ENCODE data around the gene ZDHHC11.
"Not testable (repeated sequence)": the region's sequence is repeated elsewhere in the genome, so short reads cannot be mapped to it uniquely, and the experiment has no call there.

The ZDHHC11 gene

GRCh38 chr5:787224-787856 lies 63.4 kb downstream of the ZDHHC11 start:
- peaks cover 17% of the 10 kb centered on the region for H3K4me1 ChIP-seq (ENCODE audit: control insufficient read depth, insufficient read depth, low read depth, low read length)
- DNase-seq; H3K4me3 ChIP-seq (ENCODE audit: insufficient read depth in 1 of 2, low read depth in 1 of 2, low read length in 2 of 2); H2AFZ ChIP-seq (ENCODE audit: low read depth, low read length); H3K18ac ChIP-seq (ENCODE audit: low read depth in 1 of 2, low read length in 2 of 2); H2BK15ac ChIP-seq (ENCODE audit: low read depth, poor library complexity, severe bottlenecking); H3K23ac ChIP-seq (ENCODE audit: low read length in 2 of 2); H3K27ac ChIP-seq (ENCODE audit: low read length, poor library complexity, severe bottlenecking); H4K91ac ChIP-seq (ENCODE audit: low read length); H2AK5ac ChIP-seq (ENCODE audit: low read length, severe bottlenecking); H3K9ac ChIP-seq (ENCODE audit: low read length); H3K4me2 ChIP-seq (ENCODE audit: low read length, poor library complexity, severe bottlenecking); H3K4ac ChIP-seq (ENCODE audit: low read depth in 1 of 2, low read length in 2 of 2); H3K9me3 ChIP-seq (ENCODE audit: control insufficient read depth, low read length); H2BK5ac ChIP-seq (ENCODE audit: low read depth, low read length, poor library complexity, severe bottlenecking); H2BK12ac ChIP-seq (ENCODE audit: low read length in 2 of 2); H2BK120ac ChIP-seq (ENCODE audit: low read depth, low read length); H3K14ac ChIP-seq (ENCODE audit: low read length in 2 of 2); H3K79me1 ChIP-seq (replicated peaks; ENCODE audit: low read length, poor library complexity, severe bottlenecking); H4K8ac ChIP-seq (ENCODE audit: low read length); H3K27me3 ChIP-seq (ENCODE audit: control insufficient read depth in 1 of 2, insufficient read depth in 1 of 2, low read length in 2 of 2); H3K36me3 ChIP-seq (ENCODE audit: control insufficient read depth in 1 of 2, insufficient read depth in 2 of 2, low read depth in 1 of 2, low read length in 2 of 2): not testable (repeated sequence)
- 88% methylated on average over 8 of the region's 18 CpGs for WGBS

GRCh38 chr5:785181-785705 lies 65.5 kb downstream of the ZDHHC11 start:
- 33% methylated on average over 15 of the region's 43 CpGs for WGBS
- H3K36me3 ChIP-seq (ENCODE audit: control insufficient read depth in 1 of 2, insufficient read depth in 2 of 2, low read depth in 1 of 2, low read length in 2 of 2); H2AFZ ChIP-seq (ENCODE audit: low read depth, low read length); H2BK15ac ChIP-seq (ENCODE audit: low read depth, poor library complexity, severe bottlenecking); H3K27ac ChIP-seq (ENCODE audit: low read length, poor library complexity, severe bottlenecking); H2BK5ac ChIP-seq (ENCODE audit: low read depth, low read length, poor library complexity, severe bottlenecking); H3K4ac ChIP-seq (ENCODE audit: low read depth in 1 of 2, low read length in 2 of 2); H2BK12ac ChIP-seq (ENCODE audit: low read length in 2 of 2); H3K9me3 ChIP-seq (ENCODE audit: control insufficient read depth, low read length); H3K27me3 ChIP-seq (ENCODE audit: control insufficient read depth in 1 of 2, insufficient read depth in 1 of 2, low read length in 2 of 2); H3K79me1 ChIP-seq (replicated peaks; ENCODE audit: low read length, poor library complexity, severe bottlenecking); DNase-seq; H2AK5ac ChIP-seq (ENCODE audit: low read length, severe bottlenecking); H3K18ac ChIP-seq (ENCODE audit: low read depth in 1 of 2, low read length in 2 of 2); H3K14ac ChIP-seq (ENCODE audit: low read length in 2 of 2); H3K9ac ChIP-seq (ENCODE audit: low read length); H4K8ac ChIP-seq (ENCODE audit: low read length); H4K91ac ChIP-seq (ENCODE audit: low read length); H3K23ac ChIP-seq (ENCODE audit: low read length in 2 of 2); H2BK120ac ChIP-seq (ENCODE audit: low read depth, low read length): not testable (repeated sequence)
- Histone ChIP-seq H3K4me1 (ENCODE audit: control insufficient read depth, insufficient read depth, low read depth, low read length) (peaks cover 17% of the 10 kb centered on the region), H3K4me2 (ENCODE audit: low read length, poor library complexity, severe bottlenecking) (peak overlapping the region; percentile 88), H3K4me3 (ENCODE audit: insufficient read depth in 1 of 2, low read depth in 1 of 2, low read length in 2 of 2) (peak overlapping the region in 1 of 2 experiments; percentile 56)

GRCh38 chr5:784428-785177 lies 66.2 kb downstream of the ZDHHC11 start, which contains the start of gene ZDHHC11B:
Gene ZDHHC11B (minus strand): TSS chr5:784729. CDS start chr5:766919, 17,810 bp downstream.
- not testable (repeated sequence) for H3K9me3 ChIP-seq (ENCODE audit: control insufficient read depth, low read length); H3K79me1 ChIP-seq (replicated peaks; ENCODE audit: low read length, poor library complexity, severe bottlenecking); H3K36me3 ChIP-seq (ENCODE audit: control insufficient read depth in 1 of 2, insufficient read depth in 2 of 2, low read depth in 1 of 2, low read length in 2 of 2); H3K14ac ChIP-seq (ENCODE audit: low read length in 2 of 2); H3K23ac ChIP-seq (ENCODE audit: low read length in 2 of 2); H3K27me3 ChIP-seq (ENCODE audit: control insufficient read depth in 1 of 2, insufficient read depth in 1 of 2, low read length in 2 of 2); H3K27ac ChIP-seq (ENCODE audit: low read length, poor library complexity, severe bottlenecking); H3K18ac ChIP-seq (ENCODE audit: low read depth in 1 of 2, low read length in 2 of 2); H2BK12ac ChIP-seq (ENCODE audit: low read length in 2 of 2); H2BK15ac ChIP-seq (ENCODE audit: low read depth, poor library complexity, severe bottlenecking); H2BK5ac ChIP-seq (ENCODE audit: low read depth, low read length, poor library complexity, severe bottlenecking); H4K91ac ChIP-seq (ENCODE audit: low read length); H3K4ac ChIP-seq (ENCODE audit: low read depth in 1 of 2, low read length in 2 of 2); H3K9ac ChIP-seq (ENCODE audit: low read length); H2AK5ac ChIP-seq (ENCODE audit: low read length, severe bottlenecking)
- 4% methylated on average over 93 of the region's 101 CpGs for WGBS
- peak within 1 kb of the TSS; percentile 88 for H3K4me2 ChIP-seq (ENCODE audit: low read length, poor library complexity, severe bottlenecking)
- peak within 1 kb of the TSS; percentile 6 for H2AFZ ChIP-seq (ENCODE audit: low read depth, low read length)
- peak; percentile 70 for DNase-seq
- peak within 1 kb of the TSS; percentile 49 for H2BK120ac ChIP-seq (ENCODE audit: low read depth, low read length)
- peak within 1 kb of the TSS; percentile 0 for H4K8ac ChIP-seq (ENCODE audit: low read length)
- peak within 1 kb of the TSS in 1 of 2 experiments; percentile 56 for H3K4me3 ChIP-seq (ENCODE audit: insufficient read depth in 1 of 2, low read depth in 1 of 2, low read length in 2 of 2)
- peaks cover 17% of the 10 kb centered on the region for H3K4me1 ChIP-seq (ENCODE audit: control insufficient read depth, insufficient read depth, low read depth, low read length)

GRCh38 chr5:783881-784427 lies 66.8 kb downstream of the ZDHHC11 start:
- H4K8ac ChIP-seq (ENCODE audit: low read length); H2AFZ ChIP-seq (ENCODE audit: low read depth, low read length); H4K91ac ChIP-seq (ENCODE audit: low read length); H3K9me3 ChIP-seq (ENCODE audit: control insufficient read depth, low read length); H3K79me1 ChIP-seq (replicated peaks; ENCODE audit: low read length, poor library complexity, severe bottlenecking); H2BK12ac ChIP-seq (ENCODE audit: low read length in 2 of 2); H3K4me3 ChIP-seq (ENCODE audit: insufficient read depth in 1 of 2, low read depth in 1 of 2, low read length in 2 of 2); H3K36me3 ChIP-seq (ENCODE audit: control insufficient read depth in 1 of 2, insufficient read depth in 2 of 2, low read depth in 1 of 2, low read length in 2 of 2); H2BK120ac ChIP-seq (ENCODE audit: low read depth, low read length); H3K9ac ChIP-seq (ENCODE audit: low read length); H2BK5ac ChIP-seq (ENCODE audit: low read depth, low read length, poor library complexity, severe bottlenecking); H2AK5ac ChIP-seq (ENCODE audit: low read length, severe bottlenecking); H3K23ac ChIP-seq (ENCODE audit: low read length in 2 of 2); H3K14ac ChIP-seq (ENCODE audit: low read length in 2 of 2); H3K27ac ChIP-seq (ENCODE audit: low read length, poor library complexity, severe bottlenecking); H2BK15ac ChIP-seq (ENCODE audit: low read depth, poor library complexity, severe bottlenecking); H3K4ac ChIP-seq (ENCODE audit: low read depth in 1 of 2, low read length in 2 of 2); H3K27me3 ChIP-seq (ENCODE audit: control insufficient read depth in 1 of 2, insufficient read depth in 1 of 2, low read length in 2 of 2); H3K18ac ChIP-seq (ENCODE audit: low read depth in 1 of 2, low read length in 2 of 2): not testable (repeated sequence)
- WGBS = 16% methylated on average over 41 of the region's 43 CpGs
- Histone ChIP-seq H3K4me1 (ENCODE audit: control insufficient read depth, insufficient read depth, low read depth, low read length) (peaks cover 17% of the 10 kb centered on the region), H3K4me2 (ENCODE audit: low read length, poor library complexity, severe bottlenecking) (peak overlapping the region; percentile 77)
- DNase-seq = peak; percentile 27

Data from mesenchymal stem cell (in vitro differentiated cells and primary cell).